ENCODE data around the gene HNRNPAB. TPM values are rescaled to one million over a fixed set of nuclear protein-coding genes. Genes with fewer than 3 reads are reported as not detected.
"Not testable (repeated sequence)": the region's sequence is repeated elsewhere in the genome, so short reads cannot be mapped to it uniquely, and the experiment has no call there.

HNRNPAB gene
- total RNA-seq, 1 donor from 2014 or later, result 83.4 TPM

DNA sequence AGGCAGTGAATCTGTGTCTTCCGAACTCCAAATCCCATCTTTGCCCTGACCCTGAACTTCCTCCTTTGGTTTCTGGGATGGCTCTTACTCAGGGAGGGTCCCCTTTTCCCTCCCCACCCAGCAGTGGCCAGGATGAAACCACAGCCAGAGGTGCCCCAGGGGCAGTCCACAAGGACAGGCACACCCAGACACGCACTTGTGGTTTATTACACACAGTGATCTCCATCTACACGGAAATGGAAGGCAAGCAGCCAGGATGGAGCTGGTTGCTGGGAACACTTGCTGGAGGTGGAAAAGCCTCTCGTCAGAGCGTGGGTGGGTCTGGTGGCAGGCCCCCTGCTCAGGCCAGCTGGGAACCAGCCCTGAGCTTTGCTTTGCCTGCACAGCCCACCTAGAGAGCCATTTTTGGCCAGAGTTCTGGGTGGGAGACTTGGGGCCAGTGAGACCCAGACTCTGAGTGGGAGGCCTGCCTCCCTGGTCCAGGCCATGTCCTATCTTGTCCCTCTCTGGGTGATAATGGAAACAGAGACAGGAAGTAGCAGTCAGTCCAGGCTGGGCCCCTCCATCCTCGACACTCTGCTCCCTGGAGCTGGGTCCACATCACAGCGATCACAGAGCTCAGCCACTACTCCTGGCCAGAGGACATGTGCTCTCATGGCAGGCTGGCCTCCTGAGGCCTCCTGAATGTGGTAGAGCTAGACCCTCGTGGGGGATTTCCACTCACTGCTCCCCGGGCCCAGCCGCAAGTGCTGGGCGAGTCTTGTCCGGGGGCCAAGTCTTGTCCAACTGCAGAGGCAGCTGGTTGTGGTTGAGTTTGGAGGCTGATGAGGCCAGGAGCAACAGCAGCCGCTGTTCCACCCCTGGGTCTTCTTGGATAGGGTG lies 33.3 kb downstream of the HNRNPAB start:
- ATAC-seq (ENCODE audit: poor library complexity) (no peak), DNase-seq (peak; percentile 43)
- intact Hi-C loops (cut with DNase I), result no loop called here

DNA sequence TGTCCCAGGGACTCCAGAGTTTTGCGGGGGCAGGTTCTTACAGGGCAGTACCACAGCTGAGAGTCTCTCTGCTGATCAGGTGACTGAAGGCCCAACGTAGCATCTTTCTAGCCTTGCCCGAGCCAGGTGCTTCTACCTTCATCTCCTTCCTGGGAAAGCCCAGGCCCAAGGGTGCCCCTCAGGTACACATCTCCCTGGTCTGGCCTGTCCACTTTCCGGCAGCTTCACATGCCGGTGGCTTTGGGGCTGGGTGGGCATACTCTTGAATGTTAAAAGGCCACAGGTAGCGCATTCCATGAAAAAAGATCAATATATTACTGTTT lies 33.9 kb downstream of the HNRNPAB start:
- no peak for DNase-seq
- intact Hi-C loops (cut with DNase I), result no loop called here
- no peak for ATAC-seq (ENCODE audit: poor library complexity)

DNA sequence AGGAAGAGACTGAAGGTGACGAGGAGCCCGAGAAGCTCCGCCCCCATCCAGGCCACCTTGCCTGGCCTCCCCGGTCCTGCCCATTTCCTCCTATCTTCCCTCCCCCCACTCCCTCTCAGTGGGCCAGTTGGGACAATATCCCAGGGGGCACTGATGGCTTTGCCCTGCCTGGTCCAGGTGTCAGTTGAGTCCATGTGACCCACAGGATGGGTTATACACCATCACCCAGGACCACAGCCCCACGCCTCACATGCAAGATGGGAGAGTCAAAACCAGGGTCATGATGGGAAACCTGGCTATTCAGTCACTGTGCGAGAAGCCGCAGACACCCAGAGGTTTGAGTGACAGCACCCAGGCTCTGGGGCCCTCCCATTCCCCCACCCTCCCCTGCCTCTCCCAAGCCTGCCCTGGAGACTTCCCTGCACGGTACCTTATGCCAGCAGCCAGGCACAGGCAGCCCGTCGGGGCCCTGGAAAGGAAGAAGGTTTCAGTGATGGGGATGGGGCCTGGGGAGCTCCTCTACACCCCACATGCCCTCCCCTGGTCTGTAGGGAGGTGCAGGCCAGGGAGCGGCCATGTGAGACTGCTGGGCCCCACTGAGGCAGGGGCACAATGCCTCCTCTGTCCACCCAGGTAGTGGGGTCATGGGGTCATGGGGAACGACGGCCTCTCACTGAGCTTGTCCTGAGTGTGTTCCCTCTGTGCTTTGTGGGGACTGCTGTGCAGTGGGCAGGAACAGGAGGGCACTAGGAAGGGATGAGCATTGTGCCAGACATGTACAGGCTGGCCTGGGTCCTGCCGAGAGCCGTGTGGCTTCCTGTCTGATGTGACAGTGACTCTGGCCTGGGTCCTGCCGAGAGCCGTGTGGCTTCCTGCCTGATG lies 34.6 kb downstream of the HNRNPAB start:
- ATAC-seq (ENCODE audit: poor library complexity) (no peak), DNase-seq (peak; percentile 29)
- intact Hi-C loops (cut with DNase I), result no loop called here

DNA sequence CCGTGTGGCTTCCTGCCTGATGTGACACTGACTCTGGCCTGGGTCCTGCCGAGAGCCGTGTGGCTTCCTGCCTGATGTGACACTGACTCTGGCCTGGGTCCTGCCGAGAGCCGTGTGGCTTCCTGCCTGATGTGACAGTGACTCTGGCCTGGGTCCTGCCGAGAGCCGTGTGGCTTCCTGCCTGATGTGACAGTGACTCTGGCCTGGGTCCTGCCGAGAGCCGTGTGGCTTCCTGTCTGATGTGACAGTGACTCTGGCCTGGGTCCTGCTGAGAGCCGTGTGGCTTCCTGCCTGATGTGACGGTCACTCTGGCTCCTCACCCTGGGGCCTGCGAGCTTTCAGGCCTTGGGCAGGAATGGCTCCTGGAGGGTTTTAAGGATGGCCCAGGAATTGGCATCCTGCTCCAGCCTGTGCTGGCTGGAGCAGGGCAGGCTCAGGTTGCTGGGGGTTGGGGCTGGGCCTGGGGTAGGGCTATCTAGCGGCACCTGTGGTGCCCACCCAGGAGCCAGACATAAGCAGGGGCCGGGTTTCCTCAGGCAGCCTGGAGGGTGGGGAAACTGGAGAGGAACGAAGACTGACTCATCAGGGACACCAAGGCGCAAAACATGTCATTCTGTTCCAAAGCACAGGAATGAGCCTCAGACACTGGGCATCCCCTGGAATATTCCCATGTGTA lies 35.4 kb downstream of the HNRNPAB start:
- DNase-seq; intact Hi-C loops (cut with DNase I); ATAC-seq (ENCODE audit: poor library complexity): not testable (repeated sequence)

DNA sequence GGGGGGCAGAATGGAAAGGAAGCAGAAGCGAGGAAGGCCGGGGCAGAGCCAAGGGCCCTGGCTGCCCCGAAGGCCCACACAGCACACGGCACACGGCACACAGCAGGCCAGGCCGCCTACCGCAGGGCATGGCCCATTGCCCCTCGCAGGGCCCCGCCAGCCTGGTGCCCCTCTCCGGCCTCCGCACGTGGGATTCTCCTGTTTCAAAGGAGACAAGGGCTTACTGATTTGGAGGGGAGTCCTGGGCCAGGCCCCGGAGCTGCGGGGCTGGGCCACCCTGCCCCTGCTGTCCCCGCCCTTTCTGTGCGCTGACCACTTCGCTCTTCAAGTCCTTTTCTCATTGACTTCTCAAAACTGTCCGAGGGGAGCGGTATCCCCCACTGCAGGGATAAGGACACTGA lies 36.0 kb downstream of the HNRNPAB start:
- DNase-seq (peak; percentile 40), ATAC-seq (ENCODE audit: poor library complexity) (no peak)
- intact Hi-C loops (cut with DNase I), result no loop called here

DNA sequence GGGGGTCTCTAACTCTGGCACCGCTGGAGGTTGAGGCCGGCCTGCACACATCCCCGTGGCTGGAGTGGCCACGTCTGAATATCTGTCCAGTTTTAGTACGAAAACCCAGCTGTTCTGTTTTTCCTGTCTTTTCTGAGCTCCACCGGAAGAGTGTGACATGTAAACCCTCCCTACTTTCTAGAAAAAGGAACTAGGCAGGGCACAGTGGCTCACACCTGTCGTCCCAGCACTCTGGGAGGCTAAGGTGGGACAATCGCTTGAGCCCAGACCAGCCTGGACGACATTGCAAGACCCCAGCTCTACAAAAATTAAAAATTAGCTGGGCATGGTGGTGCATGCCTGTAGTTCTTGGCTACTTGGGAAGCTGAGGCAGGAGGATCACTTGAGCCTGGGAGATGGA lies 36.4 kb downstream of the HNRNPAB start:
- intact Hi-C loops (cut with DNase I), result no loop called here
- no peak for ATAC-seq (ENCODE audit: poor library complexity)
- DNase-seq, result no peak

DNA sequence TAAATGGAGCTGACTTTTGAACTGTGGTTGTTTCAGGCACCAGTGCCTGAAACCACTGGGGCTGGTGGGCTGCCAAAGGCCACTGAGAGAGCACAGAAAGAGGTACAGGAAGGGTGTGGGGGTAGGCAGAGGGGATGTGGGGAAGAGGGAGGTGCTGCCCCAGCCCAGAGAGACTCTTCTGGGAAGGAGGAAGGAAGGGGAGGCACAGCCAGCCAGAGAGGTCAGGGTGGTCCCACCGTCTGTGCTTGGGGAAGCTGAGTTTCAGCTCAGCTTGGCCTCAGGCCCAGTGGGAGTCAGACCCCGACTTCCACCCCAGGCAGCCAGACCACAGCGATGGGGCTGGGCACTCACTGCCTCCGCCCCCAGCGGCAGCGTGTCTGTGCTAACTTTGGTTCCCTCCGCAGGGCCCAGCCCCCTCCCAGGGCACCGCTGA lies 36.9 kb downstream of the HNRNPAB start:
- DNase-seq (peak; percentile 72), ATAC-seq (ENCODE audit: poor library complexity) (peak; percentile 17)

DNA sequence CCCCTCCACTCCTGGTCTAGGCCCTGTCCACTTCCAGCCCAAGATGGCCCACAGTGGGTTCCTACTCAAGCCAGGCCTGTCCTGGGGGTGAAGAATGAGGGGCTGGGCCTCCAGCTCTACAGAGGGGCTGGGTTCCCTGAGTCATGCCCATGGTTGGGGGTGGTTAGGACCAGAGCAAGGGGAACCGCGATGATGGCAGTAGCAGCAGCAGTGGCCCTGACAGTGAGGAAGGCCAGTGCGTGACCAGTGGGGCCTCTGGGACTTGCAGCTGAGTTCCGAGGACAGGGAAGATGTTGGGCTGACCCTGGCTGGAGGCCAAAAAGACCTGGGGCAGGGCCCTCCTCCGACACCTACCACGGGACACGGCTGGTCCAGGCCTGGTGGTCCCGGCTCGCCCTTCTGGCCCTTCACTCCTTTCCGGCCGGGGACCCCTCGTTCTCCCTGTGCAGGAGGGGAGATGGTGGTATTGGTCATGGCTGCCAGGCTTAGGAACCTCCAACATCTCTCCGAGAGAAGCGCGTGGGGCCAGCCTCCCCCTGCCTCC lies 37.4 kb downstream of the HNRNPAB start:
- intact Hi-C loops (cut with DNase I), result no loop called here

More for the DNA sequence above, 36.9 kb downstream of the HNRNPAB start:
- intact Hi-C loops (cut with DNase I), result no loop called here

DNA sequence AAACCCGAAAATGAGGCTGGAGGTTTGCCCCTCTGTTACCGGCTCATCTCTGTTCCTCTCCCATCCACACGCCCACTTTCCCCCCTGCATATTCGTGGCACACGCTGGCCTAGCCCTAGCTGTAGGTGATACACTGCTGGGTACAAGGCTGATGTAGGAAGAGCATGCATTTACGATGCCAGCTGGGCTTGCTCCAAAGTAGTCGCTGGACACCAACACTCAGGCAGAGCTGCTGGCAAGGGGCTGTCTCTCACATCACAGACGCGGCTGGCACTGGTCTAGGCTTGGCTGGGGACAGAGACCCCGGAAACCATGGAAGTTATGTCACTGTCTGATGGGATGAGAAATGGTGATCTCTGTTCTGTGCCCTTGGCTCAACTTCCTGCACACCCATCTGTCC lies 38.1 kb downstream of the HNRNPAB start:
- intact Hi-C loops (cut with DNase I), result no loop called here
- DNase-seq (peak; percentile 71), ATAC-seq (ENCODE audit: poor library complexity) (peak; percentile 65)

More for the DNA sequence above, 37.4 kb downstream of the HNRNPAB start:
- no peak for ATAC-seq (ENCODE audit: poor library complexity)
- peak; percentile 43 for DNase-seq

DNA sequence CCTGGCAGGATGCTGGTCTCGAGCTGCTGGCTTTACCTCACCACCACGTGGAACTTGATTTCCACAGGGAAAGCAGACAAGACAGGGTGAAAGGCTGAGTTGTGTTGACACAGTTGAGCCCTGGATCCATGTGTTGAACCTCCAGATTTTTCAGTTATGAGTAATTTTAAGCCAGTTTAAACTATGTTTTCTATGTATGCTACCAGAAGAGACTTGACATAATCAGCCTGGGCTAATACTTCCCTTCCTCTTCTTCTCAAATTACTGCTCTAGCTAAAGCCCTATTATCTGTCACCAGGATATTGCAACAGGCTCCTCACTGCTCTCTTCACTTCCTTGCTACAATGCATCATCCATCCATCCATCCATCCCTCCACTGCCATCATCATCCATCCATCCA lies 40.2 kb downstream of the HNRNPAB start:
- no peak for ATAC-seq (ENCODE audit: poor library complexity)
- intact Hi-C loops (cut with DNase I), result no loop called here
- no peak for DNase-seq

DNA sequence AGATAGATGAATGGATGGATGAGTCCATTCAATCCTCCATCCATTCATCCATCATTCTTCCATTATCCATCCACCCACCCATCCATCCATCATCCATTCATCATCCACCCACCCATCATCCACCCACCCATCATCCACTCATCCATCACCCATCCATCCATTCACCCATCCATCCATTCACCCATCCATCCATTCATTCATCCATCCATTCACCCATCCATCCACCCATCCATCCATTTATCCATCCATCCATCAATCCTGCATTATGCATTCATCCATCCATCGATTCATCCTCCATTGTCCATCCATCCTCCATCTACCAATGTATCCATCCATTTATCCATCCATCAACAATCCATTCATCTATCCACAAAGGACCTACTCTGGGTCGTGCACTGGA lies 41.1 kb downstream of the HNRNPAB start:
- intact Hi-C loops (cut with DNase I), result no loop called here
- no peak for DNase-seq
- no peak for ATAC-seq (ENCODE audit: poor library complexity)

DNA sequence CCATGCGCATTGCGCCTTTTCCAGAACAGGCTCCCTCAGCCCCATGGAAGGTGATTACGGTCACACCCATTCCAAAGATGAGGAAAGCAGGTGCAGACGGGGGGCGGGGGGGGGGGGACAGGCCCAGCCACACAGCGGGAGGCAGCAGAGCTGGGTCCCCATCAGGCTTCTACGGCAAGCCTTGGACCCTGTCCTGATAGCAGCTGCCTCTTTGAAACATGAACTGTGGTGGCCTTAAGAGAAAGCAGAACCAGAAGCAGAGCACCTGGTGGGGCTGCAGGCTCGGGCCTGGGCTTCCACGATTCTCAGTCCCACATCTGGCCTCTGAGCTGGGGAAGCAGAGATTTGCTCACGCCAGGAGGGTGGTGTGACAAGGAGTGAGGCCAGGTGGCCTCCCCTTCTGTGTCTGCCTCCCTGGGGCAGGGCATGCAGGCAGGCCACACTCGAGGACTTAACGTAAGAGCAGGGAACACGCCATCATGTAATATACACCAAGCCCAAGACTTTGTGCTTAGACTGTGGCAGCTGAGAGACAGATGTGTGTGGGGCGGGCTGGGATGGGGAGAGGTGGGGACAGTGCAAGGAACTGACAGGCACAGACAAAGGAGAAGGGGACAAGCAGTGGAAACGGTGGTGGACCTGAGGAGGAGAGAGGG lies 42.4 kb downstream of the HNRNPAB start:
- ATAC-seq (ENCODE audit: poor library complexity) (no peak), DNase-seq (no peak)
- intact Hi-C loops (cut with DNase I), result no loop called here

DNA sequence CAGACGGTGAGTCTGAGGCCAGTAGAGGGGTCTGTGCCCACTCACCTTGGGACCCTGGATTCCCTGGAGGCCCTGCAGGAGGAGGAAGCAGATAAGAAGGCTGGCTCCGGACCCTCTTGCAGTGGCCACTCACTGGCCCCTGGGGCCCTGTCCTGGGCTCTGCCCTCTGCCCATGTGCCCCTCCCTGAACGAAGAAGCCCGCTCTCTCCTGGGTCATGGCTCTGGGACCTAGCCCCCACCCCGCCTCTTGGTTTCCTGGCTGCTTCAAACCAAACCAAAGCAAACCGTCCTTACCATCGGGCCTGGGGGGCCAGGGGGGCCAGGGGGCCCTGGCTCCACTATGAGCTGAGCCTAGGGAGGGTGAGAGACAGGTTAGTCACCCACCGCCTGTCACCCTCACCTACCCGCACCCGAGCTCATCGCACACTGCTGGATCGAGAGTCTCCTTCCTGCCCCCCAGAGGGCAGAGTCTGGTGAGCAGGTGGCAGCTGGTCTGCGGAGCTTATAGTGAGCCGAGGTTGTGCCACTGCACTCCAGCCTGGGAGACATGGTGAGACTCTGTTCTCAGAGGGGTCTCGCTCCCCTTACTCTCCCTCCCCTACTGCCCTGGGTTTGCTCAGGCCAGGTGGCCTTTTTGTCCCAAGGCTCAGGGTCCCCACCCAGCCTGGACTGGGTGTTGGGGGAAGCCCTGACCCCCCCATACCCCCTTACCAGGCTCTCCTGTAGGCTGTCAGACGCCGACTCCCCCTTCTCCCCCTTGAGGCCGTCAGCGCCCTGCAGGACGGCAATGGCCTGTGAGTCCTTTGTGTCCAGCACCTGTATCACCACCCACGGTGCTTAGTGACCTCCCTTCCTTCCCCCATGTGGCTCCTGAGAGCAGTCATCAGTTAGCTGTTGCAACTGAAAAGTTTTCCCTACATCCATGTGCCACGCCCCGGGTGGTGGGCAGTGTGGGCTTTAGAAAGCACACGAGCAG lies 43.4 kb downstream of the HNRNPAB start:
- DNase-seq (no peak), ATAC-seq (ENCODE audit: poor library complexity) (no peak)
- intact Hi-C loops (cut with DNase I), result no loop called here

DNA sequence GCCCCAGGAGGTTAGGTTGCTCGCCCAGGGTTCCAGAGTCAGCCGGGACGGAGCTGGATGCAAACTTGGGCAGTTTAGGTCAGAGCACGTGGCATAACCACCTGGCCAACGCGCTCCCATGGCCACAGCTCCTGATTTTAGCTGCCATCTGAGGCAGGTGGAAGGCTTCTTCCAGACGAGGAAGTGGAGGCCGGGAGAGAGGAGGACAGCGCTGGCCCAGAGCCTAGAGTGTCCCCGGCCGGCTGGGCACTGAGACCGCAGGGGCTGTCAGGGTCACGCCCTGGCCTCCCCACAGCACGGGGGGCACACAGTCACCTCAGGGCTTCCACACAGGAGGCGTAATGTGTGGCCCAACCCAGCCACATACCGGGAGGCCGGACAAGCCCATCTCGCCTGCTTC lies 44.4 kb downstream of the HNRNPAB start:
- no peak for DNase-seq
- no peak for ATAC-seq (ENCODE audit: poor library complexity)
- intact Hi-C loops (cut with DNase I), result no loop called here

DNA sequence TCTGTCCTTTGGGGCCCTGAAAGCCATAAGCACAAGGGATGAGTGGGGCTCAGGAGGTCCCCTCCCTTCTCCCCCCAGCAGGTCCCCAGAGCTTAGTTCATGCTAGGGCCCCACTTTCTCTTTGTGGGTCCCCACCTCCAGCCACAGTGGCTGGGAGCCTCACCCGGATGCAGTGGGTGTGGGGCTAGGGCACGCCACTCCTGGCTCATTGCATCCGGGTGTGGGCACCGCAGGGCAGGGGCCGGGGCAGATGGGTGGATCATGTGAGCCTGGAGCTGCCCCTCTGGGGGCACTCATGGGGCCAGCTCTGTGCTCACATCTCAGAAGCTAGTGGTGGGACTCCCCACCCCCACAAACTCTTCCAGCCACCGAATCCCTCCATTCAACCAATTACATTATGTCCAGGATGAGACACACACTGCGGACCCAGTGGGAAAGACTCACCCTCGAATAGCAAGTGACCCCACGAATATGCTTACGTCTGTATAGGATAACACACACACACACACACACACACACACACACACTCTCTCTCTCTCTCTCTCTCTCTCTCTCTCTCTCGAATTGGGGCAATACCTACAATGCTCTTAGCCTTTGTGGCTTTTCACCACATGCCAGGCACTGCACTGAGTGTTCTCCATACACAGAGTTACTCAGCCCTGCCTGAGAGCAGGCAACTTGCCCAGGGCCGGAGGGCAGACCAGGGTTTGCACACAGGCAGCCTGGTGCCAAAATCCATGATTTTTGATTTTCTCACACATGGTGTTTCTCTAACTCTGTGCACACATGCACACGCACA lies 45.1 kb downstream of the HNRNPAB start:
- ATAC-seq (ENCODE audit: poor library complexity) (peak; percentile 89), DNase-seq (peak; percentile 68)
- intact Hi-C loops (cut with DNase I), result no loop called here

DNA sequence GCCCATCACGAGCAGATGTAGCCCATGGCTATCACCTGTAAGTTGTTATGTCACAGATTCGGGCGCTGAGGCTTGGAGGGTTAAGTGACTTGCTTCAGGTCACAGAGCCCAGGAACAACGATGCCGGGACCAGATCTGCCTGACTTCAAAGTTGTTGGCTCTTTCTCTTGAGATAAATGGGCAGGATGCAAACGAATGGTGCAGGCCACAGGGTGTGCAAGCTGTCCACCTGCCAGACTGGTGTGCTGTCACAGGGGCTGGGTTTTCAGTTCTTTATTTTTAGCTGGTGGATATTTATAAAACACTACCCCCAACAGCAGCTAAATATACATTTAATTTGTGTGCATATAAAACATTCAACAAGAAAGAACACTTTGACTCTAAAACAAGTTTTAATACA lies 45.9 kb downstream of the HNRNPAB start:
- ATAC-seq (ENCODE audit: poor library complexity), result peak; percentile 38
- DNase-seq, result no peak
- intact Hi-C loops (cut with DNase I), result no loop called here

DNA sequence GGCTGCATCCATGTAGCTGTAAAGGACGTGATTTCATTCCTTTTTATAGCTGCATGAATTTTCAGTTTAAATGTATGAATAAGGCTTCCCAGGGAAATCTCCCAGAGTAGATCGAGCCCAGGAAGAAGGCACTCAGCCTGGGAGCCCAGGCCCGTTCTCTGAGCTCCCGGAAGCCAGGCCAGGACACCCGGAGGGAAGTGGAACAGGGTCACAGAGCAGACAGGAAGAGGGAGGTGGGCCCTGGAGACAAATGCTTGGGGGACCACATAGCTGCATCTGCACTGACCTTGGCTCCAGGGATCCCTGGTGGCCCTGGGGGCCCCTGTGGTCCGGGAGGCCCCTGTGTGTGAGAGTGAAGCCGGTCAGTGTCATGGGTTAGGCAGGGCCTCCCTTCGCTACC lies 47.9 kb downstream of the HNRNPAB start:
- intact Hi-C loops (cut with DNase I), result no loop called here
- DNase-seq, result no peak
- ATAC-seq (ENCODE audit: poor library complexity), result no peak

Data from Right ventricle myocardium superior (tissue), 1 donor.